A673 (cell line): ENCODE measurements around the gene ATXN10.

Source experiments
- EZH2 ChIP-seq: fragments of 200-600 bp; sonication (generic); IDR thresholded peaks from 2 replicates; pipeline ENCODE4 v1.6.1; 2017; ENCODE audit warnings: borderline replicate concordance, low read depth, mild to moderate bottlenecking, mixed read lengths, antibody characterized with exemption, low read length; ENCODE audit not compliant: poor library complexity, severe bottlenecking
- TF ChIP-seq, protein P1 (sequence below): fragments of 300-800, 200-600 bp; sonication (generic); conservative IDR thresholded peaks from 2 replicates; pipeline ENCODE4 v1.5.1; 2017; ENCODE audit warnings: low read depth, mild to moderate bottlenecking, antibody characterized with exemption, low read length, moderate library complexity, mixed read lengths

DNA sequence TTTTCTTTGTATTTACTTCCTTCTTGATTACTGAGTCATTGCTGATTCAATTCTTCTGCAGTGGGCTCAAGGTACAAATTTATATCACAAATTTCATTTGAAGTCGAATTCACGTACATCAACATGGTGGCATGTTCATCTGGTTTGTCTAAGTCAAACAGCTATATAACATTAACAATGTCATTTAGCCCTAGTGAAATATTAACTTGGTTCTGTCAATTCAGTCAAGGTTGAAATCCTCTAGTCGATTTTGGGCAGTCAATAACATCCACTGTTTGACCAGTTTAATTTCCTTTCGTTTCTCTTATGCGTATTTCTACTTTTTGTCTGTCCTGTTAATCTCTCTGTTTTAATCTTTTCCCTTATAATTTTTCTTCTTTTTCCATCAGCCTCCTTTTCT is 4.1 kb upstream of the ATXN10 start:
- TF ChIP-seq, protein P1, sequence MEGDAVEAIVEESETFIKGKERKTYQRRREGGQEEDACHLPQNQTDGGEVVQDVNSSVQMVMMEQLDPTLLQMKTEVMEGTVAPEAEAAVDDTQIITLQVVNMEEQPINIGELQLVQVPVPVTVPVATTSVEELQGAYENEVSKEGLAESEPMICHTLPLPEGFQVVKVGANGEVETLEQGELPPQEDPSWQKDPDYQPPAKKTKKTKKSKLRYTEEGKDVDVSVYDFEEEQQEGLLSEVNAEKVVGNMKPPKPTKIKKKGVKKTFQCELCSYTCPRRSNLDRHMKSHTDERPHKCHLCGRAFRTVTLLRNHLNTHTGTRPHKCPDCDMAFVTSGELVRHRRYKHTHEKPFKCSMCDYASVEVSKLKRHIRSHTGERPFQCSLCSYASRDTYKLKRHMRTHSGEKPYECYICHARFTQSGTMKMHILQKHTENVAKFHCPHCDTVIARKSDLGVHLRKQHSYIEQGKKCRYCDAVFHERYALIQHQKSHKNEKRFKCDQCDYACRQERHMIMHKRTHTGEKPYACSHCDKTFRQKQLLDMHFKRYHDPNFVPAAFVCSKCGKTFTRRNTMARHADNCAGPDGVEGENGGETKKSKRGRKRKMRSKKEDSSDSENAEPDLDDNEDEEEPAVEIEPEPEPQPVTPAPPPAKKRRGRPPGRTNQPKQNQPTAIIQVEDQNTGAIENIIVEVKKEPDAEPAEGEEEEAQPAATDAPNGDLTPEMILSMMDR = no peak
- no peak for TF ChIP-seq EZH2
